ENCODE data around the gene CDNF. TPM values are rescaled to one million over a fixed set of nuclear protein-coding genes. Genes with fewer than 3 reads are reported as not detected.

The CDNF gene
- total RNA-seq, 4 donors from 2014 or later: 2.2 to 2.5 TPM; not detected in 2

DNA sequence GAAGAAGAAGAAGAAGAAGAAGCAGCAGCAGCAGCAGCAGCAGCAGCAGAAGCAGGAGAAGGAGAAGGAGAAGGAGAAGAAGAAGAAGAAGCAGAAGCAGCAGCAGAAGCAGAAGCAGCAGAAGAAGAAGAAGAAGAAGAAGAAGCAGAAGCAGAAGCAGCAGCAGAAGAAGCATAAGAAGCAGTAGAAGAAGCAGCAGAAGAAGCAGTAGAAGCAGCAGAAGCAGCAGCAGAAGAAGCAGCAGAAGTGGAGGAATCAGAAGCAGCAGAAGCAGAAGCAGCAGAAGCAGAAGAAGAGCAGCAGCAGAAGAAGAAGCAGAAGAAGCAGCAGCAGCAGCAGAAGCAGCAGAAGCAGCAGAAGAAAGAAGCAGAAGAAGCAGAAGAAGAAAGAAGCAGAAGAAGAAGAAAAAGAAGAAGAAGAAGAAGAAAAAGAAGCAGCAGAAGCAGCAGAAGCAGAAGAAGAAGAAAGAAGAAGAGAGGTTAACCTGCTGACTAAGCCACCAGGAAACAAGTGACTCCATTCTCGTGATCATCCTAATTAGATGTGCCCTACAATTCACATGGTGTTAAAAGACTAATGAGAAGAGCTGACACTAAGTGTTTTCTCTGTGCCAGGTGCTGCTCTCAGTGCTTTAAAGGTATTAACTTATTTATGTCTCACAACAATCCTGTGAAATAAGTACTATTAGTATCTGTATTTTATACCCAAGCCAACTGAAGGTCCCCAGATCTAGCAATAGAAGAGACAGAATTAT is 11.6 kb downstream of the CDNF start:
- intact Hi-C loops (cut with DNase I; ENCODE audit: low total_unique reads): loop anchor here (10.0 kb wide), 2 partner anchors 281 to 321 kb away; no protein-coding TSS in a partner anchor
- H3K36me3 ChIP-seq: no peaks in the 10 kb centered on the region
- H3K27ac ChIP-seq: no peak overlapping the region
- TF ChIP-seq POLR2AphosphoS5 (IDR thresholded peaks at IDR 0.05): no peak
- H3K4me3 ChIP-seq: no peak overlapping the region
- no peak for DNase-seq
- H3K27me3 ChIP-seq: no peaks in the 10 kb centered on the region
- WGBS, 2 donors (ENCODE audit: low coverage in 1 of 2): 63 to 67% methylated on average over 1 of the region's 1 CpG
- H3K9me3 ChIP-seq: no peaks in the 10 kb centered on the region
- in situ Hi-C loops (cut with MboI; ENCODE audit: low pct_ligation_motif_present in 1 of 4, low pct_unique_long_range_greater_than_20kb in 1 of 4, low sequenced_read_pairs in 3 of 4): loop anchor here in 2 of 4 donors (10.0 to 25.0 kb wide), 2 partner anchors 136 to 321 kb away; partner anchors contain the start of genes DCLRE1C (in 1 of the 2) and MEIG1 (in 1 of the 2)
- peaks cover 0 to 13% (median 0%) of the 10 kb centered on the region in 4 donors for H3K4me1 ChIP-seq

DNA sequence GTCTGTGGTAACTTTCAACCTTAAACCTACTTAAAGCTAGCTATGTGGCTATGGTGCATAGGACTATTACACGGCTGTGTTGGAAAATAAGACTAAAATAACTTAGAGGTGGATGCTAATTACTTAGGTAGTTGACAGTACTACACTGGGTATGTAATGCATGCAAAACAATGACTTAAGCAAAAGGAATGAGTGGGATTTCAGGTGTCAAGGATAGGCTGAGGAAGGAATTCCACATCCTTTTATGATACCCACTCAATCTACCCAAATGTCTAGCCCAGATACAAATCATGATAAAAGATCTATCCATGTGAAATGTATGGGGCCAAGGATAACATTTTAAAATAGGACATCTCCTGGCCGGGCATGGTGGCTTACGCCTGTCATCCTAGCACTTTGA is 13.9 kb downstream of the CDNF start:
- Histone ChIP-seq H3K36me3 (no peaks in the 10 kb centered on the region), H3K9me3 (no peaks in the 10 kb centered on the region), H3K4me3 (no peak overlapping the region), H3K4me1 (peaks cover 0 to 13% (median 0%) of the 10 kb centered on the region in 4 donors), H3K27ac (no peak overlapping the region), H3K27me3 (no peaks in the 10 kb centered on the region)
- TF ChIP-seq, protein P1, sequence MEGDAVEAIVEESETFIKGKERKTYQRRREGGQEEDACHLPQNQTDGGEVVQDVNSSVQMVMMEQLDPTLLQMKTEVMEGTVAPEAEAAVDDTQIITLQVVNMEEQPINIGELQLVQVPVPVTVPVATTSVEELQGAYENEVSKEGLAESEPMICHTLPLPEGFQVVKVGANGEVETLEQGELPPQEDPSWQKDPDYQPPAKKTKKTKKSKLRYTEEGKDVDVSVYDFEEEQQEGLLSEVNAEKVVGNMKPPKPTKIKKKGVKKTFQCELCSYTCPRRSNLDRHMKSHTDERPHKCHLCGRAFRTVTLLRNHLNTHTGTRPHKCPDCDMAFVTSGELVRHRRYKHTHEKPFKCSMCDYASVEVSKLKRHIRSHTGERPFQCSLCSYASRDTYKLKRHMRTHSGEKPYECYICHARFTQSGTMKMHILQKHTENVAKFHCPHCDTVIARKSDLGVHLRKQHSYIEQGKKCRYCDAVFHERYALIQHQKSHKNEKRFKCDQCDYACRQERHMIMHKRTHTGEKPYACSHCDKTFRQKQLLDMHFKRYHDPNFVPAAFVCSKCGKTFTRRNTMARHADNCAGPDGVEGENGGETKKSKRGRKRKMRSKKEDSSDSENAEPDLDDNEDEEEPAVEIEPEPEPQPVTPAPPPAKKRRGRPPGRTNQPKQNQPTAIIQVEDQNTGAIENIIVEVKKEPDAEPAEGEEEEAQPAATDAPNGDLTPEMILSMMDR (IDR thresholded peaks at IDR 0.05): no peak
- TF ChIP-seq POLR2A (IDR thresholded peaks at IDR 0.05) (no peak), EP300 (IDR thresholded peaks at IDR 0.05; ENCODE audit: low read depth) (no peak), POLR2AphosphoS5 (IDR thresholded peaks at IDR 0.05) (no peak)
- no peak for DNase-seq
- WGBS, 2 donors (ENCODE audit: low coverage in 1 of 2): 85 to 92% methylated on average over 1 to 3 of the region's 3 CpGs
- in situ Hi-C loops (cut with MboI; ENCODE audit: low pct_ligation_motif_present in 1 of 4, low pct_unique_long_range_greater_than_20kb in 1 of 4, low sequenced_read_pairs in 3 of 4): loop anchor here in 3 of 4 donors (5.0 to 25.0 kb wide), 4 partner anchors 287 to 612 kb away; no protein-coding TSS in a partner anchor
- intact Hi-C loops (cut with DNase I; ENCODE audit: low total_unique reads): loop anchor here (10.0 kb wide), 2 partner anchors 279 to 319 kb away; no protein-coding TSS in a partner anchor

DNA sequence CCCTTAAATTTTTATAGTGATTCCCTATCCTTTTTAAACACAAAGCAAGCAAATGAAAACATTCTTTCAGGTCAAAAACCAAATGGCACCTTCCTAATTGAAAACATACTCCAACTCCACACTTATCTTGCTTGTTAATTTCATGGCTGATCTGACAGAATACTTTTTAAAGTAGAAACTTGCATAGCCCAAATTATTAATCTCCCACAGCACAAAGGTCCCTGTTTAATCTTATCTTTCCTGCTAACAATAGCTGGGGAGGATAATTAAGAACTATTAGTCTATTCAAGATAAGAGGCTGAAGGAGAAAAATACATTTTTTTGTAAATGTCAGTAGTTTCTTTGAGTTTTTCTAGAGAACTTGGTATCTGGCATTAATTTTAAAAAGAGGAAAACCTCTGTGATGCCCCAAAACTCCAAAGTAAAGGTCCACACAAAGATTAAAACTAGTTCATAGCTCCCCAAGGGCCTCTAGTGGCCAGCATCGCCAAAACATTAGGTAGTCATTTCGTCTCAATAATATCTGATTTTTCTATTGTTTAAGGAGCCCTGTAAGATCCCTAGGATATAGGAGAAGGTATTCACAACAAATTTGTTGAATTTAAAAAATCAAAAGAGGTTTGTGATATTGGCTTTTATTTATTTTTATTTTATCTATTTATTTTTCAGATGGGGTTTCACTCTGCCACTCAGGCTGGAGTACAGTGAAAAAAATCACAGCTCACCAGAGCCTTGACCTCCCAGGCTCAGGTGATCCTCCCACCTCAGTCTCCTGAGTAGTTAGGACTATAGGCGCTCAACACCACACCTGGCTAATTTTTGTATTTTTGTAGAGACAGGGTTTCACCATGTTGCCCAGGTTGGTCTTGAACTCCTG is 14.7 kb downstream of the CDNF start:
- TF ChIP-seq, protein P1 (IDR thresholded peaks at IDR 0.05): peak; percentile 58 to 70 (median 64)
- TF ChIP-seq EP300 (IDR thresholded peaks at IDR 0.05; ENCODE audit: low read depth): no peak
- in situ Hi-C loops (cut with MboI; ENCODE audit: low pct_ligation_motif_present in 1 of 4, low pct_unique_long_range_greater_than_20kb in 1 of 4, low sequenced_read_pairs in 3 of 4) (loop anchor here in 3 of 4 donors (5.0 to 25.0 kb wide), 4 partner anchors 286 to 611 kb away; no protein-coding TSS in a partner anchor), intact Hi-C loops (cut with DNase I; ENCODE audit: low total_unique reads) (loop anchor here (10.0 kb wide), 2 partner anchors 278 to 318 kb away; no protein-coding TSS in a partner anchor)
- no peak overlapping the region for H3K27ac ChIP-seq
- peak; percentile 29 for DNase-seq
- H3K27me3 ChIP-seq: no peaks in the 10 kb centered on the region
- H3K4me3 ChIP-seq: no peak overlapping the region
- H3K36me3 ChIP-seq: no peaks in the 10 kb centered on the region
- H3K4me1 ChIP-seq: peaks cover 0 to 13% (median 0%) of the 10 kb centered on the region in 4 donors
- 35 to 38% methylated on average over 3 of the region's 3 CpGs for WGBS, 2 donors (ENCODE audit: low coverage in 1 of 2)
- H3K9me3 ChIP-seq: no peaks in the 10 kb centered on the region

DNA sequence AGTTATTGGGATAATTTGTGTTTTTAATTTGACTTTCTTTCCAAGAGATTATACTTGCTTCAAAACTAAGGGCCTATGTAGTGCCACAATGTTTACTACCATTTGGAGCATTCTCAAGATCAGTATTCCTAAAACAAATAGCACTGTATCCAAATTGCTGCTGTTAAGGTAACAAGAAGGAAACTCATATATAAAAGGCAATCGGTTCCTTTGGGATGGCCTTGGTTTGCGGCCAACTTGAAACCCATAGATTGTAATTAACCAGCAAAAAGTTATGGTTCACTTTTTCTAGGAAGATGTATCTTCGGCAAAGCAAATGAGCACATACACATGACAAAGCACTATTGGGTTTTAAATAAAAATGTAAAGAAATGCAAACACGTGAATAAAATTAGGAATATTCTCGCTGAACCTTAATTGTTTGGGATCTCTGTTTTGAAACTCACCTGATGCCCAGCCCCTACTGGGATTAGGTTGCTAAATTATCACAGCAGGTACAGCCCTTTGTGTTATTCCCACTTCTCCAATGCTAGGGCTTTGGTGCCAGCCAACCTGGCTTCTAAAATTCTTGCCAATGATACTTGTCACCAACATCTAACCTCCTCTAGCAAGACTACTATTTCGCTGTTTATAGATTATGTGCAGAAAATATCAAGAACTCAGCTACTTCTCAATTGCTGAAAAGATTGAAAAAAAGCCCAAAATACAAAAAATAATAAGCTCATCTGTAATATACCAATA is 16.0 kb downstream of the CDNF start:
- no peak overlapping the region for H3K27ac ChIP-seq
- in situ Hi-C loops (cut with MboI; ENCODE audit: low pct_ligation_motif_present in 1 of 4, low pct_unique_long_range_greater_than_20kb in 1 of 4, low sequenced_read_pairs in 3 of 4) (loop anchor here in 3 of 4 donors (5.0 to 25.0 kb wide), 4 partner anchors 285 to 610 kb away; no protein-coding TSS in a partner anchor), intact Hi-C loops (cut with DNase I; ENCODE audit: low total_unique reads) (loop anchor here (10.0 kb wide), 2 partner anchors 277 to 317 kb away; no protein-coding TSS in a partner anchor)
- H3K27me3 ChIP-seq: no peaks in the 10 kb centered on the region
- H3K4me3 ChIP-seq: no peak overlapping the region
- TF ChIP-seq EP300 (IDR thresholded peaks at IDR 0.05; ENCODE audit: low read depth): no peak
- TF ChIP-seq POLR2A (IDR thresholded peaks at IDR 0.05): no peak
- TF ChIP-seq POLR2AphosphoS5 (IDR thresholded peaks at IDR 0.05): no peak
- TF ChIP-seq, protein P1 (IDR thresholded peaks at IDR 0.05): no peak
- 55 to 67% methylated on average over 6 of the region's 6 CpGs for whole genome bisulfite sequencing, 2 donors (ENCODE audit: low coverage in 1 of 2)
- peaks cover 0 to 13% (median 0%) of the 10 kb centered on the region in 4 donors for H3K4me1 ChIP-seq
- no peaks in the 10 kb centered on the region for H3K36me3 ChIP-seq
- DNase-seq: peak; percentile 33
- no peaks in the 10 kb centered on the region for H3K9me3 ChIP-seq
